GM12878 (cell line): ENCODE measurements around the gene SNED1. TPM values are rescaled to one million over a fixed set of nuclear protein-coding genes. Genes with fewer than 3 reads are reported as not detected.

Experiments
- ATF7 ChIP-seq: fragments of 450-650 bp; IDR thresholded peaks from 2 replicates; pipeline ENCODE4 v1.6.1; 2016; ENCODE audit warnings: low read depth, mild to moderate bottlenecking
- BACH1 ChIP-seq: fragments of 450-650 bp; IDR thresholded peaks from 2 replicates; pipeline ENCODE4 v1.6.1; 2017; ENCODE audit warnings: mild to moderate bottlenecking, borderline replicate concordance
- BMI1 ChIP-seq: fragments of 450-650 bp; IDR thresholded peaks from 2 replicates; pipeline ENCODE4 v1.6.1; 2016; ENCODE audit warnings: mild to moderate bottlenecking, moderate library complexity, borderline replicate concordance
- CBX5 ChIP-seq: sonication (generic); IDR thresholded peaks from 2 replicates; pipeline ENCODE4 v1.6.1; 2016; ENCODE audit warnings: low read depth, moderate library complexity, mild to moderate bottlenecking, inconsistent platforms
- CREM ChIP-seq: IDR thresholded peaks from 2 replicates; pipeline ENCODE4 v1.6.1; 2014; ENCODE audit warnings: antibody characterized with exemption, low read depth
- EP300 ChIP-seq, 2 experiments: fragments of 150-350 bp in 1 of 2; IDR thresholded peaks; 2 replicates each; pipeline ENCODE4 v1.6.1; 2011 to 2012; ENCODE audit warnings: low read depth in 2 of 2, low read length in 2 of 2, borderline replicate concordance in 1 of 2, improper control_type of control experiment in 1 of 2, inconsistent platforms in 1 of 2; ENCODE audit not compliant: control insufficient read depth in 1 of 2
- FOXM1 ChIP-seq: IDR thresholded peaks from 2 replicates; pipeline ENCODE4 v1.6.1; 2012; ENCODE audit warnings: low read depth, mild to moderate bottlenecking, inconsistent platforms, low read length, moderate library complexity
- IKZF2 ChIP-seq, 2 experiments: fragments of 450-650 bp; IDR thresholded peaks; 2 replicates each; pipeline ENCODE4 v1.6.1; 2017; ENCODE audit warnings: mild to moderate bottlenecking in 2 of 2, moderate library complexity in 2 of 2
- JUNB ChIP-seq: IDR thresholded peaks from 2 replicates; pipeline ENCODE4 v1.6.1; 2016; ENCODE audit warnings: antibody characterized with exemption, mild to moderate bottlenecking
- KLF5 ChIP-seq: fragments of 450-650 bp; IDR thresholded peaks from 2 replicates; pipeline ENCODE4 v1.6.1; 2014; ENCODE audit warnings: mild to moderate bottlenecking; ENCODE audit not compliant: partially characterized antibody
- MEF2B ChIP-seq: fragments of 450-650 bp; IDR thresholded peaks from 2 replicates; pipeline ENCODE4 v1.6.1; 2018; ENCODE audit warnings: mild to moderate bottlenecking, moderate library complexity; ENCODE audit not compliant: partially characterized antibody, poor library complexity, severe bottlenecking
- MTA3 ChIP-seq: IDR thresholded peaks from 2 replicates; pipeline ENCODE4 v1.6.1; 2012; ENCODE audit warnings: low read length, inconsistent platforms, borderline replicate concordance
- MXI1 ChIP-seq: fragments of 150-350 bp; IDR thresholded peaks from 2 replicates; pipeline ENCODE4 v1.6.1; 2011; ENCODE audit warnings: low read depth, mild to moderate bottlenecking, inconsistent platforms, low read length, improper control_type of control experiment
- NFIC ChIP-seq: IDR thresholded peaks from 2 replicates; pipeline ENCODE4 v1.6.1; 2012; ENCODE audit warnings: low read depth, mild to moderate bottlenecking, inconsistent platforms, low read length, moderate library complexity
- PAX8 ChIP-seq: fragments of 450-650 bp; IDR thresholded peaks from 2 replicates; pipeline ENCODE4 v1.6.1; 2017; ENCODE audit warnings: mild to moderate bottlenecking, moderate library complexity
- PKNOX1 ChIP-seq: fragments of 450-650 bp; IDR thresholded peaks from 2 replicates; pipeline ENCODE4 v1.6.1; 2016; ENCODE audit warnings: mild to moderate bottlenecking
- POU2F2 ChIP-seq: IDR thresholded peaks from 3 replicates; pipeline ENCODE4 v1.6.1; 2011; ENCODE audit warnings: low read depth, mild to moderate bottlenecking, low read length, borderline replicate concordance
- RFX5 ChIP-seq: IDR thresholded peaks from 2 replicates; pipeline ENCODE4 v1.6.1; 2011; ENCODE audit warnings: low read depth, low read length, improper control_type of control experiment
- RUNX3 ChIP-seq: IDR thresholded peaks from 2 replicates; pipeline ENCODE4 v1.6.1; 2012; ENCODE audit warnings: low read length, inconsistent platforms
- SKIL ChIP-seq: fragments of 450-650 bp; IDR thresholded peaks from 2 replicates; pipeline ENCODE4 v1.6.1; 2017; ENCODE audit warnings: mild to moderate bottlenecking, low read depth, inconsistent platforms; ENCODE audit not compliant: poor library complexity, severe bottlenecking
- SMC3 ChIP-seq: IDR thresholded peaks from 2 replicates; pipeline ENCODE4 v1.6.1; 2011; ENCODE audit warnings: low read length, improper control_type of control experiment, borderline replicate concordance
- SP1 ChIP-seq: IDR thresholded peaks from one replicate; pipeline ENCODE4 v1.6.1; 2011; ENCODE audit warnings: low read depth, low read length
- SPI1 ChIP-seq: IDR thresholded peaks from 2 replicates; pipeline ENCODE4 v1.6.1; 2011; ENCODE audit warnings: low read depth, mild to moderate bottlenecking, low read length, moderate library complexity, borderline replicate concordance; ENCODE audit not compliant: insufficient read depth
- SREBF1 ChIP-seq: IDR thresholded peaks from 2 replicates; pipeline ENCODE4 v1.6.1; 2012; ENCODE audit warnings: mild to moderate bottlenecking, low read length
- TBL1XR1 ChIP-seq: IDR thresholded peaks from 2 replicates; pipeline ENCODE4 v1.6.1; 2012; ENCODE audit warnings: low read depth, low read length, improper control_type of control experiment
- TCF3 ChIP-seq: IDR thresholded peaks from 2 replicates; pipeline ENCODE4 v1.6.1; 2012; ENCODE audit warnings: low read depth, mild to moderate bottlenecking, low read length, borderline replicate concordance; ENCODE audit not compliant: insufficient read depth
- polyA plus RNA-seq, 11 experiments: library from polyadenylated mRNA; depleted of rRNA in 4 of 11; unstranded in 6 of 11; stranded (reverse) in 5 of 11; fragments of >200 nt; fragmentation: Nextera tagmentation in 4 of 11; fragmentation: Illumina TruSeq in 1 of 11; extraction: Ambion mirVana in 4 of 11; extraction: Trizol in 1 of 11; gene quantifications; 1 replicate in 1 of 11; 2 replicates in 10 of 11; pipeline versions ENCODE4 v1.2.1 to v1.2.3, GENCODE V29; 2011 to 2016; ENCODE audit warnings: inconsistent platforms in 2 of 11, missing spikeins in 2 of 11, low read depth in 1 of 11
- total RNA-seq, 4 experiments: library from RNA; depleted of rRNA in 3 of 4; stranded (reverse); fragments of >200 nt in 3 of 4; fragmentation: Illumina TruSeq in 1 of 4; extraction: Trizol in 1 of 4; gene quantifications; 2 replicates each; pipeline versions ENCODE4 v1.2.1 to v1.2.3, GENCODE V29; 2013 to 2021

SNED1 gene
- total and polyA plus RNA-seq, 10 of the 15 experiments (the other 5 are each of a cell fraction or from before 2014, with no cell fraction given), result 0.05 to 8.4 (median 3.0) TPM

- TF ChIP-seq MXI1 (0 out of 2 replicates have a peak, but pooled peaks have one; percentile 19), PKNOX1 (peak; percentile 51; the same call in 1 of the 2 replicates), SPI1 (peak; percentile 43), KLF5 (no peak), JUNB (peak; percentile 92), ATF7 (peak; percentile 72), CREM (peak; percentile 89), MEF2B (peak; percentile 64), TCF3 (0 out of 2 replicates have a peak, but pooled peaks have one; percentile 61), RUNX3 (peak; percentile 66), SKIL (peak; percentile 83), POU2F2 (peak; percentile 65; the same call in 2 of the 3 replicates), SMC3 (no peak), SP1 (peak; percentile 76), RFX5 (no peak), NFIC (peak; percentile 79), BACH1 (peak; percentile 81; the same call in 1 of the 2 replicates), MTA3 (peak; percentile 56; the same call in 1 of the 2 replicates), SREBF1 (no peak), PAX8 (no peak), CBX5 (no peak), FOXM1 (peak; percentile 95; the same call in 1 of the 2 replicates), IKZF2 (IDR thresholded peaks at IDR 0.05) (peak; percentile 86 to 91), BMI1 (peak; percentile 74; the same call in 1 of the 2 replicates), TBL1XR1 (peak; percentile 69; the same call in 1 of the 2 replicates), EP300 (IDR thresholded peaks at IDR 0.05; ENCODE audit: borderline replicate concordance in 1 of 2, control insufficient read depth in 1 of 2, low read depth in 2 of 2, low read length in 2 of 2) (peak; percentile 95 to 99)
Measured at GRCh38 chr2:241096979-241097378, 98.6 kb downstream of the SNED1 start (continued).
